ENCODE results near the gene AKIRIN2. TPM values are rescaled to one million over a fixed set of nuclear protein-coding genes. Genes with fewer than 3 reads are reported as not detected.
"Not testable (repeated sequence)": the region's sequence is repeated elsewhere in the genome, so short reads cannot be mapped to it uniquely, and the experiment has no call there.

The AKIRIN2 gene
- polyA plus RNA-seq, 3 donors: 10.1 to 45.3 (median 30.6) TPM

DNA sequence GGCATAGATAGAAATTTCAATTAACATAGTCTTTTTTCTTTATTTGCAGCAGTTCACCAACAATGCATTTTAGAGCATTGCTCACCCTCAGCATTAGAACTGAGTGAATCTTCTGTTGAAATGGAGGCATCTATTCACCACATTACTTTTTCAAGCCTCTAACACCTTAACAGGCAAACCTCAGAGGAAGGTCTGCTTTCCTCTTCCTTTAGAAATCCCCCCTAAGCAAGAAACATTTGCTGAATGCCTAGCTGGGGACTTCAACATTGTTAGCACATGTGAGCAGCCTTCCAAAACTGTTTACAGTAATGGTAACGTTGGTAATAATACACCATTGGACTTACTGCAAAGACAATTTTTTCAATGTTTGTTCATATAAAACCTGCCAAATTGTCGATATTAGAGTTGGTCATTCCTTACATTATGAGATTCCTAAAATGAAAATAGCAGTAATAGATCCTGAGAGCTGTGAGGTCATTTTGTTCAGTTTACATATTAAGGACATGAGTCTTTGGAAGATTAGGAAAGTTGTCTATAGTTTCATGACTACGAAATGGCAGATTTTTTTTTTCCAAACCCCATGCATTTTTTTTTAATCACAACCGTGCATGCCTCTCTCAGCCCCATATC lies 20.6 kb upstream of the AKIRIN2 start:
- WGBS, 3 donors: 61 to 79% (median 75%) methylated on average over 4 of the region's 4 CpGs
- H3K27ac ChIP-seq (ENCODE audit: low read depth, low read length): no peak overlapping the region

DNA sequence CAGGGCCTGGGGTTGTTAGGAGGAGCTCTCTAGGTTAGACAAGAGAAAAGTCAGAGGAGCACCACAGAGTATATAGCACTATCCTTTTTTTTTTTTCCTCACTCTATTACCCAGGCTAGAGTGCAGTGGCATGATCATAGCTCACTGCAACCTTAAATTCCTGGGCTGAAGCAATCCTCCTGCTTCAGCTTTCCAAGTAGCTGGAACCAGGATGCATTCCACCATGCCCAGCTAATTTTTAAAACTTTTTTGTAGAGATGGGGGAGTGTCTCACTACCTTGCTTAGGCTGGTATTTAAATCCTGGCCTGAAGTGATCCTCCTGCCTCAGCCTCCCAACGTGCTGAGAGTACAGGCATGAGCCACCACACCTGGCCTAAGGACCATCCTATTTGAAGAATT lies 19.3 kb upstream of the AKIRIN2 start:
- no peak overlapping the region for H3K27ac ChIP-seq (ENCODE audit: low read depth, low read length)
- 88 to 96% (median 92%) methylated on average over 1 of the region's 1 CpG for WGBS, 3 donors

DNA sequence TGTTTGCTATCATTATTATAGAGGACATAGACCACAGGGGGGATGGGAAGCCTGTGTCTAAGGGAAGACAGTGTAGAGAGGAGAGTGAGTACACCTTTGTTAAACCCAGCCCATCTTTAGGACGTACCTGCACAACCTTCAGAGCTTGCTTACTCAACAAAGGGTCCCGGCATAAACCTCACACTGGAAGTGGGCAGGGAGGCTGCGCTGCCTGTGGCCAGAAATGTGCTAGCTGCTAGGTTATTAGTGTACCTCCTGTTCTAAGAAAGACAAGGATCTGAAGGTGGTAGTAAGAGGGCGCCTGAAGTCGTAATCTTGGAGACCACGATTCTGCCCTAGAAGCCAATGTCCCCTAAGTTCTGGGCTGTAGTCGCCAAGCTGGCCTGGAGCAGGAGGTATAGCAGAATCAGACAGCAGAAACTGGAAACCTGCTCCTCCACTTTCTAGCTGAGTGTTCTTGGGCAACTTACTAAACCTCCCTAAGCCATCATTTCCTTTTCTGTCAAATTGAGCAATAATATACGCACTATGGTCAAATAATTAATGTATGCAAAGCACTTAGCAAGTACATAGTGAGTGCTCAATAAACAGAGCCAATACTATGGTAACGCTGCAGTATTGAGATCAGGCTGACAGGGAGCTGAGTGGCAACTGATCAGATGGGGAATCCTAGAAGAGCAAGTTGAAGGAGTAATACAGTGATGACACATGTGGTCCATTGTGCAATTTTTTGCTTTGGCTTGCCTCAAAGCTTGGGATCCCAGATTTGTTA lies 16.8 kb upstream of the AKIRIN2 start:
- 64 to 85% (median 65%) methylated on average over 9 of the region's 9 CpGs for WGBS, 3 donors
- H3K27ac ChIP-seq (ENCODE audit: low read depth, low read length): peak overlapping the region; percentile 35

DNA sequence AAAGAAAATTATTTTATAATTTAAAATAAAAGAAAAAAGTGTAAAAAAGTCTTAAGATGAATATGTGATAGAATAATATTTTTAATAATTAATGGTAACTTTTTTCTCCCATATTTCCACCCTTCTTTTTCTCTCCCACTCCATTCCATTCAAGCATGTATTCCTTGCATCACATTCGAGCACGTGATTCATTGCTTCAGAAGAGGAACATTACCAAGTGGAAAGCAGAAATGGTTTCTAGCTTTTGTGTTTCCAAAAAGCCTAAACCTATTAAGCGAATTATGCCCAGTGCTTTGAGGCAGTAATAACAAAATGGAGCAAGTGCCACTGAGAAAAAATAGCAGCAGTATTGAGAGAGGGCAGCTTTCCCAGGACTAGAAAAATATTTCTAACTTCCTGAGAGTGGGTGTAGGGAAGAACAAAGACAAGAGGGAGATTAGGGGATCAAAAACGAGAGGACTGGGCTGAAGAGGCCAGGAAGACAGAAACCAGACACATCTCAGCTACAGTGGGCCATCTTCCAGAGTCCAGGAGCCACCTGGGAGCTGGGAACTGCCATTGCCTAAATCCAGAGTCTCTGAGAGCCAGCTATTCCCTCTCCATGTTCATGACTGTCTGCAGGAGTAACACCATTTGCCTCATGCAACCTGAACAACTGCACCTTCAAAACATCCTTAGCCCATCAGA lies 15.0 kb upstream of the AKIRIN2 start:
- H3K27ac ChIP-seq (ENCODE audit: low read depth, low read length): peak overlapping the region; percentile 72
- WGBS, 3 donors: 36 to 71% (median 51%) methylated on average over 4 of the region's 4 CpGs

DNA sequence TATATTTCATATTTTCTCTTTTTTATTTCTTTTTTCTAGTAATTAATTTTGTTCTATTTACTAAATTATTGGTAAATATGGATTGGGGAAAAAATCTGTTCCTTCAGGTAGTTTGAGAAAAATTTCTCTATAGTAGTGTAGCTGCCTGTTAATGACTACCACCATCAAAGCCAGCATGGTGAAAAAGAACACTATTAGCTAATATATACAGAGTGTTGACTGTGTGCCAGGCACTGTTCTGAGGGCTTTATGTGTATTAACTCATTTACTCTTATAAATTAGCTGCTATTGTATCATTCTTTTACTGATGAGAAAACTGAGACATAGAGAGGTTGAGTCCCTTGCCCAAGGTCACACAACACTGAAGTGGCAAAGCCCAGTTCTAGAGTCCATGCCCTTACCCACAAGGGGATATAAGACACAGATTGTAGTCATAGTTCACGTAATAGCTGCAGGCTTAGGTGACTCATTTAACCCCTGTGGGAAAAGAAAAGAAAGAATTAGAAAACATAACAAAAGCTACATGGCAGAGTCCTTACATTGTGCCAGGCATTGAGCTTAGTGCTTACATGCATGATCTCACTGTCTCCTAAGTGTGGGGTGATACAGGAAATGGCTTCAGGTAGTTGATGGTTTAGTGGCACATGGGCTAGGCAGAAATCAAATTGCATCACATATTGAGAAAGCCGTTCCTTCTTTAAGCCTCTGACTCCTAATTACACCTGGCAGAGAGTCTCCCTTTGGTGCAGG lies 12.2 kb upstream of the AKIRIN2 start:
- WGBS, 3 donors: 52 to 86% (median 53%) methylated on average over 2 of the region's 2 CpGs
- H3K27ac ChIP-seq (ENCODE audit: low read depth, low read length): no peak overlapping the region

DNA sequence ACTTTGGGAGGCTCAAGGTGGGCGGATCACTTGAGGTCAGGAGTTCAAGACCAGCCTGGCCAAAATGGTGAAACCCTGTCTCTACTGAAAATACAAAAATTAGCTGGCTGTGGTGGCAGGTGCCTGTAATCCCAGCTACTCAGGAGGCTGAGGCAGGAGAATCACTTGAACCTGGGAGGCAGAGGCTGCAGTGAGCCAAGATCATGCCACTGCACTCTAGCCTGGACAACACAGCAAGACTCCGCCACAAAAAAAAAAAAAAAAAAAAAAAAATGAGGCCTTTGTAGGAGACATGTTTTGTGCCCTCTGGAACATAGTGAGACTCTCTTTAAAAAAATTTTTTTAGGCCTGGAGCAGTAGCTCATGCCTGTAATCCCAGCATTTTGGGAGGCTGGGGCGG lies 10.7 kb upstream of the AKIRIN2 start:
- not testable (repeated sequence) for H3K27ac ChIP-seq (ENCODE audit: low read depth, low read length)
- 92 to 98% (median 95%) methylated on average over 2 to 3 of the region's 3 CpGs for WGBS, 3 donors

DNA sequence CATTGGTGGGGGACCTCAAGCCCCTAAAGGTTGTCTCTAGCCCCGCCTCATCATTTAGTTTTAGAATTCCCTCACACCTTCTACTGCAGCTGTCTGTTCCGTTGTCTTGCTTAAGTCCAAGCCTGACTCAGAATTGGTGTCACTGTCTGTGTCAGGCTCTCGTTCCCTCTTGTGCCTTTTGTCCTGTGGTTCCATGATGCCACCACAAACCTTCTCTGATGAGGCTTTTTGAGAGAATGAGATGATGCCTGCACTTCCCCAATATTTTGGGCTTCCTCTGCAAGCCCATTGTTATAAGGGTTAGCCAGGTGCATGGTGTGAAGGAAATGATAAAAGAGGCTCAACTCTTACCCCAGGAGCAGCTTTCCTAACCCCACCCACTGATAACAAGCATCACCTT lies 8.1 kb upstream of the AKIRIN2 start:
- 71 to 74% (median 73%) methylated on average over 3 of the region's 3 CpGs for WGBS, 3 donors

DNA sequence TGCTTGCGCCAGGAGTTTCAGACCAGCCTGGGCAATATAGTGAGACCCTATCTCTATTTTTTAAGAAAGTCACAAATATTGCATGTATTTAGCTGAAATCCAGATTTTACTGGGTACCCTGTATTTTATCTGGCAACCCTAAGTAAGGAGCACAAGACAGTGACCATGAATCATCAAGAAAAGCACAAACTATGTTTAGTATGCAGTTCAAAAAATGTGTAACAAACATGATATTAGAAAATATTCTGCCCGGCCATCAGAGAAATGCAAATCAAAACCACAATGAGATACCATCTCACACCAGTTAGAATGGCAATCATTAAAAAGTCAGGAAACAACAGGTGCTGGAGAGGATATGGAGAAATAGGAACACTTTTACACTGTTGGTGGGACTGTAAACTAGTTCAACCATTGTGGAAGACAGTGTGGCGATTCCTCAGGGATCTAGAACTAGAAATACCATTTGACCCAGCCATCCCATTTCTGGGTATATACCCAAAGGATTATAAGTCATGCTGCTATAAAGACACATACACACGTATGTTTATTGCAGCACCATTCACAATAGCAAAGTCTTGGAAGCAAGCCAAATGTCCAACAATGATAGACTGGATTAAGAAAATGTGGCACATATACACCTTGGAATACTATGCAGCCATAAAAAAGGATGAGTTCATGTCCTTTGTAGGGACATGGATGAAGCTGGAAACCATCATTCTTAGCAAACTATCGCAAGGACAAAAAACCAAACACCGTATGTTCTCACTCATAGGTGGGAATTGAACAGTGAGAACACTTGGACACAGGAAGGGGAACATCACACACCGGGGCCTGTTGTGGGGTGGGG lies 6.8 kb upstream of the AKIRIN2 start:
- 76 to 93% (median 86%) methylated on average over 6 of the region's 7 CpGs for WGBS, 3 donors
- not testable (repeated sequence) for H3K27ac ChIP-seq (ENCODE audit: low read depth, low read length)

More for the DNA sequence above, 8.1 kb upstream of the AKIRIN2 start:
- no peak overlapping the region for H3K27ac ChIP-seq (ENCODE audit: low read depth, low read length)

DNA sequence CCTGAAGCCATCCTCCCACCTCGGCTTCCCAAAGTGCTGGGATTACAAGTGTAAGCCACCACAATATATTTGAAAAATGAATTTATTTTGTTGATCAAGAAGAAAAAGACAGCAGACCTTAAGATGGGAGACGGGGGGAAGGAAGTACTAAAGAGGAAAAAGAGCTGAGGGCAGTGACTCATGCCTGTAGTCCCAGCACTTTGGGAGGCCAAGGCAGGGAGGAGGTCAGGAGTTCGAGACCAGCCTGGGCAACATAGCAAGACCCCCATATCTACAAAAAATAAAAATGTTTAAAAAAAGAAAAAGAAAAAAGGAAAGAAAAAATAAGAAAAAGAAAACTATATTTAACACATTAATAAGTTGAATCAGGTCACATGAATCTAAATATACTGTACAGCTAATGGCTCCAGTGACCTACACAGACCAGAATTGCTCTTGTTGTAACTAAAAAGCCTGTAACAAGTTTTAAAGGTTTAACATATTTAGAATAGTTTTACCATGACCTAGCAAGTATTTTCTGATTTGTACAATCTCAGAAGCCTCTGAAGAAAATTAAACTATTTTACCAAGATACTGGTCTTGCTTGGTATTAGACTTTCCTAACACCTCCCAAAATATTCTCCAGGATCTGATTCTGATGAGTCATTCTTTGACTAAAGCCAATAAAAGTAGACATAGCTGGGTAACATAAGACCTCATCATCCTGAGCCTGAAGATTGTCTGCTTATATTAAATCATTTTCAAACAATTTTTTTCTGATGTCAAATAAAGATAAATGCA lies 4.3 kb upstream of the AKIRIN2 start:
- whole genome bisulfite sequencing, 3 donors: 74 to 82% (median 80%) methylated on average over 3 of the region's 3 CpGs
- no peak overlapping the region for H3K27ac ChIP-seq (ENCODE audit: low read depth, low read length)

DNA sequence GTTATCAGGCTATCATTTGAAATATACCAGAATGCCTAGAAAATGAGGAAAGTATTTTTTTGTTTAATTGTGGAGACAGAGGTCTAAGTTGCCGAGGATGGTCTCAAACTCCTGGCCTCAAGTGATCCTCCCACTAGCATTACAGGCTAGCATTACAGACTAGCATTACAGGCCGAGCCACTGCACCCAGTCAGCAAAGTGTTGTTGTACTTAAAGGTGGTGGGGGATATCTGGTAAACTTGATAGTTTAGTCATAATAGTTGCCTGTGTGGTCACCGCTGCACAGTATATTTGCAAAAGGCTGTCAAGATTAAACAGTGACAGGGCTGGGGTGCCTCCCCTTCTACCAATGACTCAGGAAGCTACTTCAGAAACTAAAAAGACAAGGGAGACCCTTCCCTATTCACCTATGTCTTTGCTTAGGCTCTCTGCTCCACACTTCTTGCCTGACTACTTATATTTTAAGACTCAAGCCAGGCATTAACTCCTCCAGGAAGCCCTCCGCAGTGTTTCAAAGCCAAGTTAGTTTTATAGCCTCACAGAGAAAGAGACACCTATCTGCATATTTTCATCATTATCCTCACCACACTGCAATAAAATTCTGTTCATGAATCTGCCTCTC lies 3.1 kb upstream of the AKIRIN2 start:
- no peak overlapping the region for H3K27ac ChIP-seq (ENCODE audit: low read depth, low read length)
- 75 to 89% (median 81%) methylated on average over 4 of the region's 4 CpGs for WGBS, 3 donors

DNA sequence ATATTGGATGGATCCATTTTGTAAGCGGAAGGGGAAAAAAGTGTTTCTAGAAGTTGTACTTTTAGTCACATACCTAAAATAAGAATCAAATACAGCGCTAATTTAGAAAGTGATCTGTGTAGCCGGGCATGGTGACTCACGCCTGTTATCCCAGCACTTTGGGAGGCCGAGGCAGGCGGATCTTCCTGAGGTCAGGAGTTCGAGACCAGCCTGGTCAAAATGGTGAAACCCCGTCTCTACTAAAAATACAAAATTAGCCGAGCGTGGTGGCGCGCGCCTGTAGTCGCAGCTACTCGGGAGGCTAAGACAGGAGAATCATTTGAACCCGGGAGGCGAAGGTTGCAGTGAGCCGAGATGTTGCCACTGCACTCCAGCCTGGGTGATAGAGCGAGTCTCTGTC lies 1.0 kb upstream of the AKIRIN2 start:
- WGBS, 3 donors: 82 to 84% (median 82%) methylated on average over 19 of the region's 19 CpGs
- H3K27ac ChIP-seq (ENCODE audit: low read depth, low read length): not testable (repeated sequence)

DNA sequence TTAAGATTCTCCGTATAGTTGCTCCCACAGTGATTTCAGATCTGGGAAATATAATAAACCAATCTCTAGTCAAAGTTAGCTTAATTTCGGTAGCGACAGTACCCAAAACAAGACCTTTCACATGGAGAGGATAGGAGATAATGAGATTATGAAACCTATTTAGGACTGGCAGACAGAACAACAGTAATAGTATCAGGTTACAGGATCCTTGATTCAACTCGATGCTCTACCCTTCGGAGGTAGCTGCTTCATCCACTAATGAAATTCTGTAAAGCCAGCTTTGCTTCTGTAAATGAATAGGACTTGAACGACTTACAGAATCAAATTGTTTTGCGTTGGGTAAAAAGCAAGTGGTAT lies 534 bp upstream of the AKIRIN2 start:
- no peak overlapping the region for H3K27ac ChIP-seq (ENCODE audit: low read depth, low read length)
- 0 to 3% (median 3%) methylated on average over 7 of the region's 7 CpGs for WGBS, 3 donors

DNA sequence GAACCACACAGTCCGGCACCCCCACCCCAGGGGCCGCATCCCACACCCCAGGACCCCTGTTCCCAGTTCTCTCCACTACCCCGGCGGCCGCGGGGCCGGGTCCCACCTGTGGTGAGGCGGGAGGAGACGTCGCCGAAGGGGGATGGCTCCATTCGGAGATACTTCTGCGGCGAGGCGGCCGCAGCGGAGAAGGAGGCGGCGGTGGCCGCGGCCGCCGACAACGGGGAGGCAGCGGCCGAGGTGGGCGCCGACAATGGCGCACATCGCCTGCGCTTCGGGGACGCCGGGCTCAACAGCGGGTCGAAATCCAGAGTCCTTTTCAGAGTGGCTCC lies 723 bp downstream of the AKIRIN2 start:
- H3K27ac ChIP-seq (ENCODE audit: low read depth, low read length): peak overlapping the region; percentile 88
- WGBS, 3 donors: 0 to 1% (median 1%) methylated on average over 18 to 36 of the region's 36 CpGs

DNA sequence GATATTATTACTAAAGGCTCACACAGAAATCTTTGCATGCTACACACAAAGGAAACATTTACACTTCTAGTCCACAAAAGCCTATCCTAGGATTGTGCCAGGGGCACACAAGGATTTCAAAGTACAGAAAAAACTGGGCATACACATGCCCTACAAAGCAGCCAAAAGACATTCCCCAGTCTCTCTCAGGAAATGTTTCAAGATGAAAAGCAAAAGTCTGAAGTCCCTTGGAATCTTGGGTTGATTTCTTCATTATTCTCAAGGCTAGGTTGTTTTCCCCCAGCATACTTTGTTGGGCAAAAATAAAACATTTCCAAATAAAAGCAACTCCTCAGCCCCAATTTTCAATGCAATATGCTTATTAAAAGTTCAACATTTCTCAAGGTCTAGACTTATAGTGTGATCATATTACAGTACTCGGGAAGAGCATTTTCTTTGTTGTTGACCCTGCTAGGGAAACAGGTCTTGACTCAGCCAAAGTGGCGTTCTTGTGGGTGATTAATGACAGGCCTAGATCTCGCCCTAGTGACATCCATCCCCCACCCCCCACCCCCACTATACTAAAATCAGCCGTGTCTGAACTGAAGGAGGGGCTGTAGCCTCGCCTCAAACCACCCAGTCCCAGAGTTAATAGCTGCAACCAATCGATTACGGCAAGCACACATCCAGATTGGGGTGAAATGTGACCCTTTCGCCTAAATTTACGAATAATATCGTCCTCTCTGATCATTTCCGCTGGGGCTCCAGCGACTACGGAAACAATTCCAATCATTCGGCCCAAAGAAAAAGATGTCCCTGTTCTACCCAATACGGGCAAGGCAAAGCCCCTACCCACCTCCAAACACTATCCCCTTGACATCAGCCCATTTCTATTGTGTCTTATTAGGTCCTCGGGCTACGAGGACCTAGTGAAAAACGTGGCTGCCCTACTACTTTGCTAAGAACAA lies 1.4 kb downstream of the AKIRIN2 start:
- 0% methylated on average over 18 of the region's 18 CpGs for WGBS, 3 donors
- H3K27ac ChIP-seq (ENCODE audit: low read depth, low read length): peak overlapping the region; percentile 88

DNA sequence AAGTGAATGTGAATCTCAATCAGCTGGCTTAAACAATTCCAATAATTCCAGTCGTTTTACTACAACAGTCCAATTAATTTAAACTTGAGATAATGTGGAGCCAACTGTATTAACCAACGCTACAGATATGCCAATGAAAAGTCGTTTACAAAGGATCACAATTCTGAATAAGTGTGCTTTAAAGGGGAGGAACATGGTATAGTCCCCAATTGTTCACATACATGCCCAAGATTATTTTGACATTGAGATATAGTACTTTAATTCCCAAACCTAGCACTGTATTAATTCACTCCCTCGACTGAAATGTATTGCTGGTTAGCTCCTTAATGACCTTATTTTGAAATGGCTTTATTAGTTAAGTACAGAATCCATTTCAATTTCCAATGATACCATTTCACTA lies 2.5 kb downstream of the AKIRIN2 start:
- 2 to 4% (median 4%) methylated on average over 4 of the region's 4 CpGs for WGBS, 3 donors
- no peak overlapping the region for H3K27ac ChIP-seq (ENCODE audit: low read depth, low read length)

DNA sequence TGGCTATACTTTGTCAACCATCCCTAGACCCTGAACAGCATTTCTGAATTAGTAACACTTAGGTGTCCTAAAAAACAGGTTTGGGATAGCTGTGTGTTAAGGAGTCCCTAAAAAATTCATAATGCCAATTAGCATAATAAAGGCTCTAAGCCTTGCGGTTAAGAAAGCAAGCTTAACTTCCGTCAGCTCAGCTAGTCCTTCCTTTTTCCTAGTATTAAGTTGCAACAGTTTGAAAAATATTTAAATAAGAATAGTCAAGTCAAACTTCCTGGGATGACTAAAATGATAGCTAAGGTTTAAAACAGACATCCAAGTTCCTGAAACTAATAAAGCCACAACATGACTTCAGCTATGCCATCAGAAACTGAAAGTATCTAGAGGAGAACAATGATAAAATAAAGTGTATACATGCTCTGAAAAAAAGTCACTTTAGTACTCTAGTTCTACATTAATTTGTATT lies 3.5 kb downstream of the AKIRIN2 start:
- WGBS, 3 donors: 9 to 48% (median 13%) methylated on average over 2 of the region's 2 CpGs
- H3K27ac ChIP-seq (ENCODE audit: low read depth, low read length): no peak overlapping the region
